Fibroblast of lung (primary cell): ENCODE measurements around the gene TXNDC12.

Experiments used
- EZH2 ChIP-seq: IDR thresholded peaks from 2 replicates; pipeline ENCODE4 v1.5.1; 2012; ENCODE audit warnings: low read length, control low read depth, mild to moderate bottlenecking; ENCODE audit errors: missing control alignments
- TF ChIP-seq, protein P1 (sequence below), 2 donors: IDR thresholded peaks in 1 of 2; conservative IDR thresholded peaks in 1 of 2; 1 replicate in 1 of 2; 2 replicates in 1 of 2; pipeline ENCODE4 v1.5.1; 2011 to 2012; ENCODE audit warnings: low read length in 2 of 2, control low read depth in 1 of 2, inconsistent platforms in 1 of 2, low read depth in 1 of 2, mild to moderate bottlenecking in 1 of 2

DNA sequence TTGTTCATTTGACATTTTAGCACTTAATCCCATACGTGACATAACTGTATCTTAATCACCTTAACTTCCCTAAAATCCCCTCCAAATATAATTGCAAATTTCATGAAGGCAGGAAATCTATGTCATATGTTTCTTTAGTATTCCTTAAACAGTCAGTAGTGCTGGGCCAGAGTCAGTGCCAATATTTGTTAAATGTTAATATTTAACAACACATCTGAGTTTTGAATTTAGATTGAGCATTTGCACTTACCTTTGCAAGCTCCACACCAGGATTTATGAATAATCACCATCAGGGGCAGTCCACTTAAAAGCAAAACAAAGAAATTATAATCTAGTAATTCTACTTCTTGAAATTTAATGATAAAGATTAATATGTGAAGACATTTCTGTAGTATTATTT lies 26.7 kb downstream of the TXNDC12 start:
- TF ChIP-seq, protein P1, sequence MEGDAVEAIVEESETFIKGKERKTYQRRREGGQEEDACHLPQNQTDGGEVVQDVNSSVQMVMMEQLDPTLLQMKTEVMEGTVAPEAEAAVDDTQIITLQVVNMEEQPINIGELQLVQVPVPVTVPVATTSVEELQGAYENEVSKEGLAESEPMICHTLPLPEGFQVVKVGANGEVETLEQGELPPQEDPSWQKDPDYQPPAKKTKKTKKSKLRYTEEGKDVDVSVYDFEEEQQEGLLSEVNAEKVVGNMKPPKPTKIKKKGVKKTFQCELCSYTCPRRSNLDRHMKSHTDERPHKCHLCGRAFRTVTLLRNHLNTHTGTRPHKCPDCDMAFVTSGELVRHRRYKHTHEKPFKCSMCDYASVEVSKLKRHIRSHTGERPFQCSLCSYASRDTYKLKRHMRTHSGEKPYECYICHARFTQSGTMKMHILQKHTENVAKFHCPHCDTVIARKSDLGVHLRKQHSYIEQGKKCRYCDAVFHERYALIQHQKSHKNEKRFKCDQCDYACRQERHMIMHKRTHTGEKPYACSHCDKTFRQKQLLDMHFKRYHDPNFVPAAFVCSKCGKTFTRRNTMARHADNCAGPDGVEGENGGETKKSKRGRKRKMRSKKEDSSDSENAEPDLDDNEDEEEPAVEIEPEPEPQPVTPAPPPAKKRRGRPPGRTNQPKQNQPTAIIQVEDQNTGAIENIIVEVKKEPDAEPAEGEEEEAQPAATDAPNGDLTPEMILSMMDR (conservative IDR thresholded peaks at IDR 0.05 in 1 of 2, IDR thresholded peaks at IDR 0.05 in 1 of 2; ENCODE audit: low read depth in 1 of 2, low read length in 2 of 2), result no peak
- no peak for TF ChIP-seq EZH2
